ENCODE data around the gene KIF9.

DNA sequence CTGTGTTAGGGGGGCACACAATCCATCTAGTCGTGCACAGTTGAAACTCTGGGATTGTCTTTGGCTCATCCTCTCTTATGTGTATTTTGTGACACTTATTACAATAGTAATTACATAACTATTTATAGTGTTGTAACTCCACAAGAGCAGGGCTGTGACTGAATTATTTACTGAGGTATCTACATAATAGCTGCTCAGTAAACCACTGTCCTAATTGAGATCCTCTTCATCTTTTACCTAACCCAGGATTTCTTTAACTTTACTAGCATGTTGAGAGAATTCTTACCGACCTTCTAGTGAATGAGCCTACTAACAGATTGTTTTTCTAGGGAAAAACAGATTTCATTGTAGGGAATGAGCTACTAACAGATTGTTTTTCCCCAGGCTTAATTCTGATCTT lies 11.2 kb upstream of the KIF9 start:
- no peak for TF ChIP-seq CTCF (IDR thresholded peaks at IDR 0.05)
- TF ChIP-seq POLR2A (IDR thresholded peaks at IDR 0.05), result no peak

Measured in esophagus squamous epithelium (tissue), 4 donors.